A549 treated with CORT108297 at 1 μM for 4 hours (cell line): Measurements from ENCODE around the gene DPH1. TPM values are rescaled to one million over a fixed set of nuclear protein-coding genes. Genes with fewer than 3 reads are reported as not detected.

ENCODE experiments used
- total RNA-seq: library from RNA; stranded (reverse); fragments of 200-300 nt; extraction: Qiagen RNA extraction; gene quantifications from 5 replicates; pipeline ENCODE4 v1.2.3, GENCODE V29; 2022

DPH1 gene
- 36.0 to 47.0 TPM (median 45.5 TPM) in 5 replicates for total RNA-seq

GRCh38 chr17:2029911-2030778, at the start of gene DPH1:
Gene DPH1 (plus strand): TSS chr17:2030153. CDS start chr17:2030170, 17 bp downstream.

GRCh38 chr17:2025220-2025621, 4.7 kb upstream of the DPH1 start, which contains the start of gene RTN4RL1:
Gene RTN4RL1 (minus strand): TSS chr17:2025334. CDS start chr17:2024865, 469 bp downstream.

GRCh38 chr17:2041561-2042389, 11.8 kb downstream of the DPH1 start, which contains the start of gene OVCA2:
Gene OVCA2 (plus strand): TSS chr17:2042022. CDS start chr17:2042048, 26 bp downstream.

GRCh38 chr17:2054512-2055291, 24.7 kb downstream of the DPH1 start, which contains the start of gene HIC1:
Gene HIC1 (plus strand): TSS chr17:2055103. CDS start chr17:2056691, 1,588 bp downstream.

Other genes starting within 250 kb of the DPH1 start
- 8.0 to 10.0 TPM (median 9.0 TPM) in 5 replicates for gene SMYD4, start 200.3 kb upstream of the DPH1 start, total RNA-seq
- gene RPA1, start 200.1 kb upstream of the DPH1 start, total RNA-seq = 65.2 to 87.6 TPM (median 79.4 TPM) in 5 replicates
- 2.8 to 4.0 TPM (median 3.4 TPM) in 5 replicates for gene RTN4RL1, start 4.8 kb upstream of the DPH1 start, total RNA-seq
- 58.4 to 82.7 TPM (median 75.3 TPM) in 5 replicates for gene OVCA2, start 11.9 kb downstream of the DPH1 start, total RNA-seq
- 0.60 to 2.0 TPM (median 1.7 TPM) in 5 replicates for gene HIC1, start 24.9 kb downstream of the DPH1 start, total RNA-seq